HuH-7 (cell line): ENCODE measurements around the gene BICC1.
"Not testable (repeated sequence)": the region's sequence is repeated elsewhere in the genome, so short reads cannot be mapped to it uniquely, and the experiment has no call there.

Experiments
- DNase-seq: peaks from one replicate; pipeline ENCODE4 v3.0.0; 2011; ENCODE audit warnings: low spot score

Gene BICC1

DNA sequence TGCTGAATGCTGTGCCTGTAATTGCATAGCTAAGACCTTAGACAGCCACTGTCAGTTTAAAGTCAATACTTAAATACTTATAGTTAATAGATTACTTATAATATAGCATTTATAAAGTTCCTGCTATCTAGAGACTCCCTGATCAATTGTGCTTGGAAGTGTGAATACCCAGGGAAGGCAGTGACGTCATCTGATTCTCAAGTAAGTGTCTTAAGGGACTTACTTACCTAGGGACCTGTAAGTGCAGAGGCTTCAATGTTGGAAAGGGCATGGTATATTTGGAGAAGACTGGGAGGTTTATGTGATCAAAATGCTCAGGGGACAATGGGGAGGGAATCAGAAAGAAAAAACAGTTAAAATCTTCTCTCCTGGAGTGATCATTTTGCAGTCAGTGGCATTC lies 55.0 kb downstream of the BICC1 start:
- DNase-seq = no peak

DNA sequence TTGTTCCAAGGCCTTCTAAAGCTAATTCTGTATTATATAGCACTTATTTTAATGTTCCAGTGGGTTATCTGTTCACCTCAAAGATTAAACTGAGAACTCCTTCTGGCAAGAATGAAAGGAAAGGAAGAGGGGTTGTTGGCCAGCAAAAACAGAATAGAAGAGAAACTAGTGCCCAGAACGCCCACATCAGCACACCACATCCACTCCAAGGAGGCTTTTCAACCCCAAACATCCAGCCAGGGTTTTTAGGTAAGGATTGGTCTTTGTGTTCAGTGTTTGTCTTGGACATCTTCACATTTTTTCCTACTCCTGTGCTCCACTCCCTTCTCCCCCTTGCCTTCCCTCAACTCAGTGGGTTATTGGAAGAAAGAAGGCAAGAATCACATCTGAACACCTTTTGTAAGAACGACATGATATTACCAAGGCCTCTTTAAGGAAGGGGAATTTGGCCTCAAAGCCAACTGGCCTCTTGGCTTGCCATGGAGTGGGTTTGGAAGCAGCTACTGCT lies 55.8 kb downstream of the BICC1 start:
- no peak for DNase-seq

DNA sequence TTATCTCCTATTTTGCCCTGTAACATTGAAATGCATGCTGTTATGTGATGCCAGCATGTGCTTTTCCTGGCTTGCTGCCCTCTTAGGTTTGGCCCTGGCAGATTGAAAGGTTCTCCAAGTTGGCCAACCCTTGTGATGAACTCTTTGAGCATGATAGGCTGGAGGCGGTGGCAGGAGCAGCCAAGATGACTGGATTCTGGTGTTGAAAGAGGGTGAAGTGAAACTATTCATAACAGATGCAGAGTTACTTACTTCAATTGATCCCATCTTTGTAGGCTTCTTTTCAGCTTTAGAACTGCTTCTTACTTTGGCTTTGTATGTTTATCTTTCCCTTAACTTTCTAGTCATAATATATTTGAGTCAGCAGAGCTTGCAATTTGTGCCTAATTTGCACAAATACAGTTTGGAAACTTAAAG lies 57.6 kb downstream of the BICC1 start:
- no peak for DNase-seq

DNA sequence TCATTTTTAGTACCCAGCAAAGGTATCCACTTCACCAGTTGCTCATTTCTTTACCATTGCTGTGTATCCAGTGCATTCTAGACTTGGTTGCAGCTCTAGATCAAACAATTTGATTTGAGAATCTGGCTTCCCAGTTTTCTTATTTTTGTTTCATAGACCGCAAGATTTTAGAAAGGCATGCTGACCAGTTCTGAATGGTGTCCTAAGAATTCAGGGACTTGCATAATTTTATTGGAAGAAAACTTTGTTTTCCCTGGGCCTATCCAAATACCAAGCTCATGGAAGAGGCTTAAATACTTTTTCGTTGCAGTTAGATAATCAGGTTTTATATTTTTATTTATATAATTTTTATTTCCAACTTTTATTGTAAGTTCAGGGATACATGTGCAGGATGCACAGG lies 58.3 kb downstream of the BICC1 start:
- DNase-seq = no peak

DNA sequence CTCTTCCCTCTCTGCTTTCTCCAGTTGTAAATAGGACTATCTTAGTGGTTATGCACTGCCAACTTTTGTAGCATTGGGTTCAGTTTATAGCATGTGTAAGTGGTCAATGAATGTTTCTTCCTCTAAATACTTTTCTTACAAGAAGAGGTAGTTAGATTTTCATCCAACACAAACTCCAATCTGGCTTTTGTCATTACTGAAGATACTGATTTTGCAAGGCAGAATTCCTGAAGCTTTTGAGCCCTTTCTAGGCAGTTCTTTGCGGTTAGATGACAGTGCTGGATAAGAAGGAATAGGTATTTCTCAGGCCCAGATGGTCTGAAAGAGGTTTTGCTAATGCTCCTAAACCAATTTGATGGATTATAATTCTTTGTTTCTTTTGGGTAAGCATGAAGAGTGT lies 60.5 kb downstream of the BICC1 start:
- DNase-seq = no peak

DNA sequence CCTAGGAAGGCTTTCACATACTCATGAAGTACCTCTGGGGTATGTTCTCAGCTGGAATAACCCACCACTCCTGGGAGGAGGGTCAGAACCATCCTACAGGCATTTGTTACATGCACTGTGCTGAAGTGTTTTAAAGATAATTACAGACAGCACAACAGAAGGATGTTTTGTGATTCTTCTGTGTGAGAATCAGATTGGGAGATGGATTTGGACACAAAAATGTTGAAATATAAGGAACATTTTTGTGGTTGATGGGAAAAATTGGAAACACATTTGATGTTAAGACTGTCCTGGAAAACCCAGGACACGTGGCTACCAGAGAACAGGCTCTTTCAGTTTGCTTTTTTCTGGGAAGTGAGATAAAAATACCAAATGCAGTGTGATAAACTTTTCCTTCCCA lies 61.4 kb downstream of the BICC1 start:
- DNase-seq = no peak

DNA sequence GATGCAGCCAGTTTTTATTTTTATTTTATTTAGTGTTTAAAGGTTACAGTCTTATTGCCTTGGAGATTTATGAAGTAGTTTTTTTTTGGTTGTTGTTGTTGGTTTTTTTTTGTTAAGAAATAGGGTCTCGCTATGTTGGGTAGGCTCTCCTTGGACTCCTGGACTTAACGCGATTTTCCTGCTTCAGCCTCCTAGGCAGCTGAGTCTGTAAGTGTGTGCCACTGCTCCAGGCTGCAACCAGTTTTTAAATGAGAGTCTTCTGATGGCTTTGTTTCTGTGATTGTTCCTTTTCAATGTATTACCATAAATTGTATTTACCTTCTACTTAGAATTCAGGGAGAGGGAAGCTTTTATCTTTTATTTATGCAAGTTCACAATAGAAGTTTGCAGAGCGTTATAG lies 62.8 kb downstream of the BICC1 start:
- no peak for DNase-seq

DNA sequence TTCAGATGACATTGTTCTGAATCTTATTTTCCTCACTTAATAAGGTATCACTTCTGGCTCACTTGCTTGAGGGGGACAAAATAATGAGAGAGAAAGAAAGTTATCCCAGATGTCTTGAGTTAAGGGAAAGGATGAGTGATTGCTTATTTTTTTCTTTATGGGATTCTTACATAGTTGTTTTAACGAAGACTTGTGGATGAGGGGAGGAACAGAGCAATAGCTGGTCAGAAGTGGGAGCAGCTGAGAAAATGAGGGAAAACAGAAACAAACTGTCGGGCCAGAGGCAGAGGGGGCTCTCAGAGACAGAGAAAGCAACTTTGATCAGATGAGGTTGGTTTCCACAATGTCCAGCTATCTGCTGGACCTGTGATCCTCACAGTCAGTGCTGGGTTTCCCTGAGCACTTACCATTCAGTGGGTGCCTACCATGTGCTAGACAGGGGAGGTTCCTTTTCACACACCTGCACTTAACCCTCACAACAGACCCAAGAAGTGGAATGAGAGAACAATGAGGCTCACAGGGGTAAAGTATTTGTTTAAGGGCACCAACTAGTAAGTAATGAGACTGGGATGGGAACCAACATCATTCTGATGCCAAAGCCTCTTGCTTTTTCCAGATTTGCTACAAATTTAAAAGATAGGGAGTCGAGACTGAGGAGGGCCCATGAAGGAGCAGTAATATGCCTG lies 64.2 kb downstream of the BICC1 start:
- DNase-seq = no peak

DNA sequence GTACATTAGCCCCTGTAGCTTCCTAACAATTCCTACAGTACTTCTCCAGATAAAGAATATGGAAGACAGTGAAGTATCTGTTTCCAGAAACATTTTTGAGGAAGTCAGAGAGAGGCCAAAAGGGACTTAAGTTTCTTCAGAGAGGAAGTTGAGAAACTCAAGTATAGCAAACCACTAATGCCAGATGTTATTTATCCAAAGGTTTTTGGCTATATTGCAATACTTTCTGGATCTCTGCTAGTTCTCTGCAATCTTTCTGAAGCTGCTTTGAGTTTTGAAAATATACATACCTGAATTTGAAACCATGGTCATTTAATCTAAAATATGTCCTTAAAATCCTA lies 64.7 kb downstream of the BICC1 start:
- no peak for DNase-seq

DNA sequence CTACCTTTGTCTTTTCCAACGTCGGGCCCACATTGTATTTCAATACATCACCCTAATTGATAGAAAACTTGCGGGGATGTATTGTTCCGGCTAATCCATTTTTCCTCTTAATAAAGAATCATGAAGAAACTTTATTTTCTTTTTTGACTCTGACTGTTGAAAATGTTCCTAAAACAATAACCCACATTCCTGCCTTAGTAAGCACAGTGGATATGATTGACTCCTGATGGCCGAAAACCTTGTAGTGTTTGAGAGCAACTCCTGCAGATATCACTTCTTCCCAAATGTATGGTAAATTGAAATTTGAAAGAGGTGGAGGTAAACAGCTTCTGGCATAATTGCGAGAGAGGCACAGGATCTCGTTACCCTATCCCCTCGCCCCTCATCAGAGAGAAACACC lies 65.7 kb downstream of the BICC1 start:
- no peak for DNase-seq

DNA sequence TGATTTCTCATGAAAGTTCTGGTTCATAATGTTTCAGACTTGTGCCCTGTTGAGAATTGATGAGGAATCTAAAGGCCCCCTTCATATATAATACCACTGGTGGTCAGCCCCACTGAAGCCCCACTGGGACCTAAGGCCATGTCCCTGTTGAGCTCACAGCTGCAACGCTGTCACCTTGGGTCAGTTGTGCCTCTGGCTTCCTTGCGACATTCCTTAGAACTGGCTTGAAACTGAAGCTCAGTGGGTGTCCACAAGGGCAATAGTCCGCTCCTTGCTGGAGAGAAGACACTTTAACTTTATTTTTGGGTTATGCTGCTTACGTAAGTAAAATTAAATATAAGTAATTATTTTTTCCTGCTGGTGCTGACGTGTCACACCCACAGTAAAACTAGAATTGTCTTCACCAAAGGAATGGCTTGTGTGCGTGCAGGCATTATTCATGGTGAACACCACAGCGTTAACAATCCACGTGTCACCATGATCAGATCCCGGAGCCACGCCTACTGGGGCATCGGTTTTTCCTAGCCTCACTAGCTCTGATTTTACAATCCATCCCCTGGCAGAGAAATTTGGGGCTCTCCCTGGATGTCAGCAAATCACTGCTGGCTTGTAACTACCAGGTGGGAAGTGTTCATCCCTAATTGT lies 66.5 kb downstream of the BICC1 start:
- no peak for DNase-seq

DNA sequence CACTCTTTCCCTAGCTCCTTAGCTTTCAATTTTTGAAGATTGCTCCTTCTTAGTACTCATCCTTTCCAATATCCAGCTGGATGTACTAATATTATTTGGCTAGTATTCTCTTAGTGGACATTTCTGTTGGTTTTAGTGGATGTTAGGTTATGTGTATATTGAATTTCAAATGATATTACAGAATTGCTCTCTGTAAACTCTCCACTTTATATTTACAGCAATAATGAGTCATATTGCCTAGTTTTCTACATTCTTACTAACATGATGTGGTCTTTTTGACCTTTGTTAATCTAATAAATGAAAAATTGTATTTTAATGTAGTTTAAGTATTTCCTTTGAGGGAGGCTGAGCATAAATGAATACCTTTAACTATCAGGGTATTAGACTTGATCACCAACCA lies 69.4 kb downstream of the BICC1 start:
- no peak for DNase-seq

DNA sequence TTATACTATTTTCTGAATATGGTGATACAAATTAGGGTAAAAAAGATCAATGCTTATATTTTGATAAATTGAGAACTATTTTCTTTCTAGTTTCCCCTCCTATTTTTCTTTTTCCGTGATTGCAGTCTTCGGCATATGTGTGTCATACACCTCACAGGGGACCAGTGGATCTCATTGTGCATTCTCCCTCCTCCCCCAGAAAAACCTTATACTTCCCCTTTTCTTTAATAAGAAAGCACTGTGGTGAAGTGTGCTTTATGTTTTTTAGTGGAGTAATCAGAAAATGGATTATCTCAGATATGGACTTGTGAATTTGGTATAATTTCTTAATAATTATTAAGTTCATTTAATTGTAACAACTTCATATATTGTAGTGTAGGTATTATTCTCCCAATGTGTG lies 72.8 kb downstream of the BICC1 start:
- DNase-seq = no peak

DNA sequence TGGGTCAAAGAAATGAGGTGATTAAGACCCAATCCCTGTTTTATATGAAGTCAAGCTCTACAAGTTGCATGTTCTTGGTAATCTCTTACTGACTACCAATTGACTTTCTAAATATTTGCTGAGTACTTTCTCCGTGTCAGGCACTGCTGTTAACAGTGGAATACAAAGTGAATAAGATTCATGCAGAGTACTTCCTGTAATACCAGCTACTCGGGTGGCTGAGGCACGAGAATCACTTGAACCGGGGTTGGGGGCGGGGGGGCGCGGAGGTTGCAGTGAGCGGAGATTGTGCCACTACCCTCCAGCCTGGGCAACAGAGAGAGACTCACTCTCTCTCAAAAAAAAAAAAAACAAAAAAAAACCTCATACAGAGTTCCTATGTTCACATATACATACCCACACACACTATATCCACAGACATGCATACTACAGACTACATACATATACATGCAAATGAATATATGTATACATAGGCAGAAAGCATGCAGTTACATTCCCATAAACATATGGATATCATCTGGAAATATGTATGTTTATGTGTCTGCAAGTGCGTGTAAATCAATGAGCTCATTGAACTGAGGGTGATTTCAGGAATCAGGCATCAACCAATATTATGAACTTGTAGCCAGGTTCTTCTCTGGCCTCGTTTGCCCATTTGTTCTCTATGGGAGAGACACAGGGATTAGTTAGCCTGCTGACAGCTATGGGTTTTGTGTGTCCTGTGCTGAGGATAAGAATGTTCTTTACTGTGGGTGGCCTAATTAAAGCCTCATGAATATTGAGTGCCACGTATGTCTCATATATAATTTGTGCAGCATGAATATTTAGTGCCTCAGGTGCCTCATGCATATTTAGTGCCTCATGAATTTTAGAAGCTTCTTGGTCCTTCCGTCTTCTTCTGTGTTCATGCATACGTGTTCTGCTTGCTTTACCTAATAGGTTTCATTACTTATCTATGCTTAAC lies 73.9 kb downstream of the BICC1 start:
- DNase-seq = no peak

DNA sequence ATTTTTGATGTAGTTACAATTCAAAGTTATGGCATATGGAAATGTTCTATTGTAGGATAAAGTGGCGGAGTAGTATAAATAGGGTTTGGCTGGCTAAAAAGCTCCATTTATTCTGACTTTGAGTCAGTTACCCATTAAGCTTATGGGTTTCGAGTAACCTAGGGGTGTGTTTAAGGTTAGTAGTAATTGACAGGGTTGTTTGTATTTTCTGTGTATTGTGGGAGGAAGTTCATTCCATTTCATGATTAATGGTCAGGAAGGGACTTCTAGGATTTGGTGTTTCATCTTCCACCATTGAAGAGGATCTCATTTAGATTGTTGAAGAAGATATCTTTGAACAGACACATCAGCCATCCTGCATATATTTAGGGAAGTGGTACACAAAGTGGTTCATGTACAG lies 75.0 kb downstream of the BICC1 start:
- DNase-seq = no peak

DNA sequence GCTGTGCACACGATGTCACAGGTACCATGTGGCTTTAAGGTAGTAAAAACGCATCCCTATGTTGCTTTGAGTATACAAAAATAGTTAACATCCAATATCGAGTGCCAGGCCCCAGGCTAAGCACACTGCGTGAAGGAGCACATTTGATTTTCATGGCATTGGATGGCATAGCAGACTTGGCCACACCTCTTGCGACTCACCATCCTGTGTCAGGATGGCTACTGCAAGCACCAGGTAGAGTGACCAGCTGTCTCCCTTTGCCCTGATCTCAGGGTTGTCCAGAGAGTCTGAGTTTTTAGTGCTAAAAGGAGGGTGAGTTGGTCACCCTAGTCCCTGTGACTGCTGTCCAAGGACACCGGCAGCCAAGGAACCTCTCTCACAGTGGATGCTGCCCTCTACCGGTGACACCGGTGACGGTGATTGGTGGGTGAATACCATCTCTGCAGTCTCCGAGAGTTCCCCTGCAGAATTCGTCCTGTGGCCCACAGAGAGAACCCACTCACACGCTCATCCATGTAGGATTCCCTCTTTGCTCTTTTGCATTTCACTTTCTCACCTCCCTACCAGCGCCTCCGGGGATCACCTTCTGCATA lies 76.1 kb downstream of the BICC1 start:
- DNase-seq = peak; percentile 4

DNA sequence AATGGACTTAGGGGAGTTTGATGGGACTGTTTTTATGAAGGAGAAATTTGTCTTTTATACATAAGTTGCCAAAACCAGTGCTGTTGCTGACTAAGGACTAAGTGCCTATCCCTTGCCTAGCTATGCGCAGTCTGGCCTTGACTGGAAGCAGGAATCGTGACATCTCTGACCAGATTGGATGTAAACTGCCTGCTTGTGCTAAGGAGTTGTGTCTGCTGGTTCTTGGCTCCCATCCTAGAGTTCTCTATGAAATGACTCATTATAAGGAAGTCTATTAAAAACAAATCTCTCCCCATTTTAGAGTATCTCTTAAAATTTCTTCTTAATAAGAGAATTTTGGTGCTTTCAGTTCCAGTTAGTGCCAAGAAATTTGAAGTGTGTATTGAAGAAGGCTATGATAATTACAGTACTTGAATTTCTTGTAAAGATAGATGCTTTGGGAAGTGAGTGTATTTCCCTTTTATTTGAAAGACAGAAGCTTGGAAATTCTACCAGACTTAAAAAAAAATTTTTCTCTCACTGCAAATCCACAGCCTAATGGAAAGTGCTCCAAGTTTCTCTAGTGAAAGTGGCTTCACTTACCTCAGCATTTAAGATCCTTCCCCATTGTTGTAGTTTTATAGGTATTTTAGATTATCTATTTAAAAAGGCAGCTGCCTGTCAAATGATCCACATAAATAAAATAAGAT lies 77.6 kb downstream of the BICC1 start:
- no peak for DNase-seq

DNA sequence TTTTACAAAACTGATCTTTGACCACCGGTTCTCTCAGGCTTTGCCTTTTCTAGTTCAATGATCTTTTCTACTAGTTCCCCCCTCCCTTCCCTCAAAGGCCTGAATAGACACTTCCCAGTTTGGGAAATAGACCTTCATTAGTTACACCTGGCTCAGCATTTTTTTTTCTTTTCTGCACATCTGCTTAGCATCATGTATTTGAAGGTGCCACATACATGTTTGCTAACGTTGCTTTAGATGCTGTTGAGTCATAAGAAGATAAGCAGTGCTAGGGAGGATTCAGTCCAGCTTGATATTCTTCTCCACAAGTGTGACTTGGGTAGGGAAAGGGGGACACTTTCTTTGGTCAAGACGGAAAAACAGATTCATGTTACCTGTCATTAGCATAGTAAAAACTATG lies 78.3 kb downstream of the BICC1 start:
- DNase-seq = no peak

DNA sequence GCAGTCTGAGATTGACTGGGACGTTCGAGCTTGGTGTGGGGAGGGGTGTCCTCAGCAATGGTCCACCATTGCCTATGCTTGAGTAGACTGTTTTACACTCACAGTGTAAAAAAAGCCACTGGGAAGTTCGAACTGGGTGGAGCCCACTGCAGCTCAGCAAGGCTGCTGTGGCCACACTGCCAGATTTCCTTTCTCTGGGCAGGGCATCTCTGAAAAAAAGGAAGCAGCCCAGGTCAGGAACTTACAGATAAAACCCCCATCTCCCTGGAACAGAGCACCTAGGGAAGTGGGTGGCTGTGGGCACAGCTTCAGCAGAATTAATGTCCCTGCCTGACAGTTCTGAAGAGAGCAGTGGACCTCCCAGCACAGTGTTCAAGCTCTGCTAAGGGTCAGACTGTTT lies 80.3 kb downstream of the BICC1 start:
- DNase-seq = no peak

DNA sequence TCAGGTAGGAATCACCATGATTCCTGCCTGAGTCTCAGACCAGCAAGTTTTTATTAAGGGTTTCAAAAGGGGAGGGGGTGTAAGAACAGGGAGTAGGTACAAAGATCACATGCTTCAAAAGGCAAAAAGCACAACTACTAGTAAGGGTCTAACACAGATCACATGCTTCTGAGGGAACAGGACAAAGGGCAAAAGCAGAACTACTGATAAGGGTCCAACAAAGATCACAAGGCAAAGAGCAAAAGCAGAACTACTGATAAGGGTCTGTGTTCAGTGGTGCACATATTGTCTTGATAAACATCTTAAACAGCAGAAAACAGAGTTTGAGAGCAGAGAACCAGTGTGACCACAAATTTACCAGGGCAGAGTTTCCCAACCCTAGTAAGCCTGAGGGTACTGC lies 84.5 kb downstream of the BICC1 start:
- not testable (repeated sequence) for DNase-seq

DNA sequence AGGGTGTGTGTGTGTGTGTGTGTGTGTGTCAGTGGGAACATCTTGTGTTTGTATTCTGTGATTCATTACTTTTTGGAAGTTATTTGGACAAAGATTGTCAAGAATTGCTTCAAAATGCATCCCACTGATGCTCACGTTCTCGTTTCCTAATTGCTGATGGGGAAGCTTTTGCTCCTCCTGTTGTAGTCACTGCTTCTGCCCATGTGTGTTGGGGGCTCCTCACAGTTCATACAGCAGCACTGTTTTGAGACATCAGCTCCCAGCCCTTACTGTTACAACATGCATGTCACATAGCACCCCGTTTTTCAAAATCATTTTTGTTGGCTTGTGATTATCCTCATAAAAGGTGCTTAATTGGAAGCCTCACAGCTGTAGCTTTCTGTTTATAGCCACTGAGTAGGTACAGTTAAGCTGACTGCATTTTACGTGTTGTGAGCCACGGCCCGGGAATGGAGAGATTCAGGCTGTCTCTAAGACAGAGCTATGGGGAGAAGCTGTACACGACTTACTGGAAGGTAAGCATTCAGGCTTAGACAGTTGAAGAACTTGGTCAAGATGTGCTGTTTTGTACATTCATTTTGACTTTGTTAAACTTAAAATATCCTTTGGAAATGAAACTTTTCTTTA lies 87.4 kb downstream of the BICC1 start:
- no peak for DNase-seq
